Immature natural killer cell (primary cell): ENCODE data around the gene C2CD2. TPM values are rescaled to one million over a fixed set of nuclear protein-coding genes. Genes with fewer than 3 reads are reported as not detected.
A peak's percentile ranks its signal among the peaks of the same experiment; 100 is the strongest.
"Not testable (repeated sequence)": the region's sequence is repeated elsewhere in the genome, so short reads cannot be mapped to it uniquely, and the experiment has no call there.

ENCODE experiments used
- DNase-seq, 3 donors: peaks; one replicate each; pipeline ENCODE4 v3.0.0; 2022; ENCODE audit warnings: mixed read lengths in 1 of 3
- H3K27ac Mint-ChIP-seq, 6 donors: one replicate each; pipeline ENCODE4 v1.8.0; 2020; ENCODE audit warnings: mixed read lengths in 6 of 6, mild to moderate bottlenecking in 5 of 6, inconsistent platforms in 4 of 6, moderate library complexity in 3 of 6
- H3K27me3 Mint-ChIP-seq, 3 donors: one replicate each; pipeline ENCODE4 v1.8.0; 2020 to 2021; ENCODE audit warnings: low read depth in 3 of 3, mild to moderate bottlenecking in 3 of 3, mixed read lengths in 3 of 3, moderate library complexity in 3 of 3, inconsistent platforms in 1 of 3
- H3K36me3 Mint-ChIP-seq, 3 donors: one replicate each; pipeline ENCODE4 v1.8.0; 2020; ENCODE audit warnings: mixed read lengths in 3 of 3, inconsistent platforms in 2 of 3, mild to moderate bottlenecking in 2 of 3
- H3K4me1 Mint-ChIP-seq, 2 donors: one replicate each; pipeline ENCODE4 v1.8.0; 2020; ENCODE audit warnings: inconsistent platforms in 2 of 2, mild to moderate bottlenecking in 2 of 2, mixed read lengths in 2 of 2, moderate library complexity in 1 of 2
- H3K4me3 Mint-ChIP-seq, 5 donors: one replicate each; pipeline ENCODE4 v1.8.0; 2020; ENCODE audit warnings: mild to moderate bottlenecking in 5 of 5, mixed read lengths in 5 of 5, inconsistent platforms in 3 of 5, moderate library complexity in 3 of 5
- H3K9me3 Mint-ChIP-seq, 6 donors: one replicate each; pipeline ENCODE4 v1.8.0; 2020; ENCODE audit warnings: mild to moderate bottlenecking in 6 of 6, mixed read lengths in 6 of 6, inconsistent platforms in 4 of 6, moderate library complexity in 3 of 6
- polyA plus RNA-seq, 3 donors: library from polyadenylated mRNA; unstranded; fragments of 300-500 nt; fragmentation: Illumina TruSeq; gene quantifications; one replicate each; pipeline ENCODE4 v1.2.3, GENCODE V29; 2021

C2CD2 gene
- polyA plus RNA-seq = 1 to 10 TPM in 2 of 3 donors, not detected in 1; 2.1 TPM

- Mint-ChIP-seq H3K27me3 (peaks cover 4 to 8% (median 5%) of the 10 kb centered on the region in 3 donors), H3K9me3 (peaks cover 0 to 1% (median 0%) of the 10 kb centered on the region in 6 donors), H3K4me3 (peak within 1 kb of the TSS; percentile 65 to 77 (median 70)), H3K4me1 (peaks cover 15 to 16% of the 10 kb centered on the region in 2 donors), H3K36me3 (peaks cover 0 to 4% (median 0%) of the 10 kb centered on the region in 3 donors), H3K27ac (peak within 1 kb of the TSS in 2 of 6 donors; percentile 21 to 23)
- DNase-seq = peak; percentile 11 to 22 (median 19)
These were observed at the start of gene C2CD2 for GRCh38 chr21:41953831-41954653. TSS of gene C2CD2 (minus strand) at chr21:41954018. CDS start at chr21:41953648, 370 bp downstream.

DNA sequence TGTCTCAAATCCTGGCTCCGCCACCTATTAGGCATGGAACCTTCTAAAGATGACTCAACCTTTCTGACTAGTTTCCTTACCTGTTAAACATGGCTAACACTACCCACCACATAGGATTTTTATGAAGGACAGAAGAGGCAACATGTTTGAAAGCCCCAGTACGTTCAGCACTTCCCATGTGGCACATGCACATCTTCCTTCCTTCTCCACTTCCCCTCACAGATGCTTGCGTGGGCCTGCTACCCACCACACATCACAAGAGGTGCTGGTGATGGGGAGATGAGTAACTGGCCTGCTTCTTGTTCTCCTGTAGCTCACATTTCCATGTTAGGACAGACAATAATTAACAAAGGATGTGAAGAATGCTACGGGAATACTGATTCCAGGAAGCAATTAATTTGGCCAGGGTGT lies 49.2 kb upstream of the C2CD2 start:
- Mint-ChIP-seq H3K27ac (no peak overlapping the region), H3K36me3 (peaks cover 19 to 22% (median 20%) of the 10 kb centered on the region in 3 donors), H3K4me1 (no peaks in the 10 kb centered on the region)

DNA sequence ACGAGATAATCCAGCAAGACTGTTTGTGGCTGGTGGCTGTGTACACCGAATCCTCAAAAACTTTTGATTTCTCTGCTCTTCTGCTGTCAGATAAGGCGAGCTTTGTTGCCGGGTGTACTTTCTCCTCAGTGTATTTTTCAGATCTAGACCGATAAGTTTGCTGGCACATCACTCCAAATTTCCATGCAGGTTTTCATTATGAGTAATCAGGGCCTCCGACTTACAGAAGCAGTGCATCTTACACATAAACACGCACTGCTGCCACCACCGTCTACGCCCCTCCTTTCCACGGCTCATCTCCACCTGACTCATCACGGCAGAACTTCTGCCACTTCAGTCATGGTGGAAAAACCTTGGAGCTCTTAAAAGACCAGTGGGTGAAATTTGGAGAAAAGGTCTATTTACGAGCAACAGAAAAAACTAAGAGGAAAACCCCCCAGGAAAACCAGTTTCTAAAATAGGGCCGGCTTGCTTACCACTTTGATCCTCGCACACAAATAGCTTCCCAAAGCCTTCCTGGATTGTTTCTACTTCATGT lies 48.7 kb upstream of the C2CD2 start:
- peaks cover 19 to 22% (median 20%) of the 10 kb centered on the region in 3 donors for H3K36me3 Mint-ChIP-seq
- no peaks in the 10 kb centered on the region for H3K4me1 Mint-ChIP-seq
- no peak for DNase-seq
- H3K27me3 Mint-ChIP-seq = peaks cover 0 to 6% (median 2%) of the 10 kb centered on the region in 3 donors
- no peak overlapping the region for H3K4me3 Mint-ChIP-seq
- H3K9me3 Mint-ChIP-seq = no peaks in the 10 kb centered on the region
- H3K27ac Mint-ChIP-seq = no peak overlapping the region

More for the DNA sequence above, 49.2 kb upstream of the C2CD2 start:
- no peak overlapping the region for H3K4me3 Mint-ChIP-seq
- H3K27me3 Mint-ChIP-seq = peaks cover 0 to 6% (median 2%) of the 10 kb centered on the region in 3 donors
- no peak for DNase-seq
- H3K9me3 Mint-ChIP-seq = no peaks in the 10 kb centered on the region

GRCh38 chr21:42001781-42002180 lies 48.0 kb upstream of the C2CD2 start:
- DNase-seq = no peak
- H3K4me1 Mint-ChIP-seq = no peaks in the 10 kb centered on the region
- H3K27me3 Mint-ChIP-seq = peaks cover 0 to 6% (median 2%) of the 10 kb centered on the region in 3 donors
- H3K9me3 Mint-ChIP-seq = no peaks in the 10 kb centered on the region
- H3K36me3 Mint-ChIP-seq = peaks cover 19 to 24% (median 20%) of the 10 kb centered on the region in 3 donors
- H3K4me3 Mint-ChIP-seq = no peak overlapping the region
- H3K27ac Mint-ChIP-seq = no peak overlapping the region

- H3K27me3 Mint-ChIP-seq = peaks cover 0 to 5% (median 2%) of the 10 kb centered on the region in 3 donors
- DNase-seq = no peak
- H3K36me3 Mint-ChIP-seq = peaks cover 19 to 27% (median 27%) of the 10 kb centered on the region in 3 donors
- H3K27ac Mint-ChIP-seq = no peak overlapping the region
- H3K9me3 Mint-ChIP-seq = no peaks in the 10 kb centered on the region
- no peak overlapping the region for H3K4me3 Mint-ChIP-seq
- H3K4me1 Mint-ChIP-seq = no peaks in the 10 kb centered on the region
These were observed 47.1 kb upstream of the C2CD2 start for GRCh38 chr21:42000908-42001307.

DNA sequence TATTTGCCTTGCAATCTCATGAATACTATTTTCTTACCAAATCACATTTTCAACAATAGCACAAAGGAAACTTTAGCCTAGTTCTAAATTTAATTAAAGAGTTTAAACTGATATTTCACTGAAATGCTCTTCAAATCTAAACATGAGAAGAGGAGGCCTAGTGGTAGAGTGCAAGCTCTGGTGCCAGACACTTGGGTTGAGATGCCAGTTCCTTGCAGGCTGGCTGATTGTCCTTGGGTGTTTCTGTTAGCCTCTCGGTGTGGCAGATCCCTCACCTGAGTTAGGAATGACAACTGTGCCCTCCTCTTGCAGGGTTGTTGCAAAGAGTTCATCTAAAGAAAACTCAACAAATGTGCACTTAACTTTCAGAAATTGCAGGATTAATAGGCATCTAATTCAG lies 43.8 kb upstream of the C2CD2 start:
- Mint-ChIP-seq H3K27ac (no peak overlapping the region), H3K4me3 (no peak overlapping the region), H3K4me1 (no peaks in the 10 kb centered on the region), H3K36me3 (peaks cover 31 to 50% (median 42%) of the 10 kb centered on the region in 3 donors), H3K27me3 (peaks cover 0 to 3% (median 2%) of the 10 kb centered on the region in 3 donors), H3K9me3 (no peaks in the 10 kb centered on the region)
- DNase-seq = no peak

DNA sequence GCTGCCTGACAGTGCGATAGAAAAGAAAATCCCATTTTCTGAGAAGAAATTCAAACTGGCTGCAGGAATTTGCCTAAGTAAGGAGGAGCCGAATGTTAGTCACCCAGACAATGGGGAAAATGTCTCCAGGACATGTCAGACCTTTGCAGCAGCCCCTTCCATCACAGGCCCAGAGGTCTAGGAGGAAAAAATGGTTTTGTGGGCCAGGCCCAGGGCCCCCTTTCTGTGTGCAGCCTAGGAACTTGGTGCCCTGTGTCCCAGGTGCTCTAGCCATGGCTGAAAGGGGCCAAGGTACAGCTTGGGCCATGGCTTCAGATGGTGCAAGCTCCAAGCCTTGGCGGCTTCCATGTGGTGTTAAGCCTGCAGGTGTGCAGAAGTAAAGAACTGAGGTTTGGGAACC lies 41.8 kb upstream of the C2CD2 start:
- peaks cover 32 to 46% (median 44%) of the 10 kb centered on the region in 3 donors for H3K36me3 Mint-ChIP-seq
- H3K27ac Mint-ChIP-seq = no peak overlapping the region
- no peak for DNase-seq
- peaks cover 0 to 2% (median 0%) of the 10 kb centered on the region in 3 donors for H3K27me3 Mint-ChIP-seq
- no peaks in the 10 kb centered on the region for H3K9me3 Mint-ChIP-seq
- no peak overlapping the region for H3K4me3 Mint-ChIP-seq
- no peaks in the 10 kb centered on the region for H3K4me1 Mint-ChIP-seq

DNA sequence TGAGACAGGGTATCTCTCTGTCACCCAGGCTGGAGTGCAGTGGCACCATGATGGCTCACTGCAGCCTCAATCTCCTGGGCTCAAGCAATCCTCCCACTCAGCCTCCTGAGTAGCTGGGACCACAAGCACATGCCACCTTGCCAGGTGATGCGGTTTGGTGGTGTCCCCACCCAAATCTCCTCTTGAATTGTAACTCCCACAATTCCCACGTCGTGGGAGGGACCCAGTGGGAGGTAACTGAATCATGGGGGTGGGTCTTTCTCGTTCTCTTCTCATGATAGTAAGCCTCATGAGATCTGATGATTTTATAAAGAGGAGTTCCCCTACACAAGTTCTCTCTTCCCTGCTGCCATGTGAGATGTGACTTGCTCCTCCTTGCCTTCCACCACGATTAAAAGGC lies 40.8 kb upstream of the C2CD2 start:
- H3K9me3 Mint-ChIP-seq, DNase-seq, H3K4me1 Mint-ChIP-seq, H3K27ac Mint-ChIP-seq, H3K27me3 Mint-ChIP-seq, H3K4me3 Mint-ChIP-seq: not testable (repeated sequence)
- peaks cover 32 to 46% (median 41%) of the 10 kb centered on the region in 3 donors for H3K36me3 Mint-ChIP-seq

DNA sequence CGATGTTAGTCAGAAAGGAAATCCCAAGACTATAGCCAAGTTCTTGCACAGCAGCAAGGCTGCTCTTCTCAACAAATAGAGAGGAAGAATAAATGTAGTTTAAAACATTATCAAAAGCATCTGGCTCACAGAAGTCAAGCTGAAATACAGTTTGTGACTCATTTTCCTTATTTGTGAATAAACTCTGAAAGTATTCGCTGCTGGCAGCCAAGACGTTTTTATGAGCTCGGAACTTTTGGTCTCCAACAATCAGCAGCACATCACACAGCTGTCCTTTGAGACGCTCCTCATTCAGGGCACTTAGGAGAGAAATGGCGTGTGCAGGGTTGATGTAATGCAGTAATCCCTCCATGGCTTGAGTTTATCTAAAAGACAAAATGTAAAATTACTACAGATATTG lies 39.9 kb upstream of the C2CD2 start:
- Mint-ChIP-seq H3K27ac (no peak overlapping the region), H3K4me1 (no peaks in the 10 kb centered on the region), H3K4me3 (no peak overlapping the region), H3K36me3 (peaks cover 30 to 45% (median 38%) of the 10 kb centered on the region in 3 donors), H3K27me3 (peaks cover 0 to 2% (median 0%) of the 10 kb centered on the region in 3 donors), H3K9me3 (no peaks in the 10 kb centered on the region)
- no peak for DNase-seq

GRCh38 chr21:41992576-41992975 lies 38.8 kb upstream of the C2CD2 start:
- H3K36me3 Mint-ChIP-seq = peaks cover 26 to 41% (median 38%) of the 10 kb centered on the region in 3 donors
- H3K4me3 Mint-ChIP-seq = no peak overlapping the region
- H3K4me1 Mint-ChIP-seq = no peaks in the 10 kb centered on the region
- no peaks in the 10 kb centered on the region for H3K9me3 Mint-ChIP-seq
- no peak for DNase-seq
- peaks cover 0 to 2% (median 0%) of the 10 kb centered on the region in 3 donors for H3K27me3 Mint-ChIP-seq
- H3K27ac Mint-ChIP-seq = no peak overlapping the region

DNA sequence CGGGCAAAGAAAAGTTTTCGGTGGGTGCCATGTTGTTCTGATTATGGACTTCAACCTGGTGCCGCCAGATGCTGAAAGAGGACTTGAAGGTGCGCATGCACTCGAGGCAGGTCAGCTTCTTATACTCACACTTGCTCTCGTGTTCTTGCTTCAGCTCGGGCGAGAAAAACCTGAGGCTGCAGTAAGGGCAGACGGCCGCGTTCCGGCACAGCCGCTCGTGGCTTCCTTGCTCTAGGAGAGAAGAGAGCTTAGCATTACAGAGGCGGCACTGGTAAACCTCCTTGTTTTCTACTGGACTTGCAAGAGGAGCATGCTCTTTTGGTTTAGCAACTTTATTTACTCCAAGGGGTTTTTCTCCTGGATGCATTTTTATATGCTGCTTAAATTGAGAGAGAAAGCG lies 37.8 kb upstream of the C2CD2 start:
- Mint-ChIP-seq H3K4me1 (no peaks in the 10 kb centered on the region), H3K27ac (no peak overlapping the region), H3K27me3 (peaks cover 0 to 2% (median 0%) of the 10 kb centered on the region in 3 donors), H3K36me3 (peaks cover 26 to 39% (median 37%) of the 10 kb centered on the region in 3 donors), H3K4me3 (no peak overlapping the region), H3K9me3 (no peaks in the 10 kb centered on the region)
- no peak for DNase-seq

DNA sequence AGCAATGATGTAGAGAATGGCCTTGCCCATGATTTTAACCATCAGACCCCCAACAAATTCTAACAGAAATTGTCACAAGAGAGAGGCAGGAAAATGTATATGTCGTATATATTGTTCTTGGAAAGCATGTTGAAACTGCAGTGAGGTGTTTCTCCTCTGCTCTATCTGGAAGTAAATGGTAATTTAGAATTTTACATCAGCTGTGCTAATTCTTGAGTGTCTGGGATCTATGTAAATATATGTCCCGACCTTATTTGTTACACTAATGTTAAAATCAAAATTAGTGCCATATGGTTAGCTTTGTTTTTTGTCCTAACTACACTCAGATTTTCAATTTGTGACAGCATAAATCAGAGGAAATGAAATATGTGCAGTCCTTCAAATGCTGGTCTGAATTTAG lies 35.9 kb upstream of the C2CD2 start:
- Mint-ChIP-seq H3K27ac (no peak overlapping the region), H3K9me3 (no peaks in the 10 kb centered on the region), H3K4me3 (no peak overlapping the region), H3K36me3 (peaks cover 22 to 28% (median 25%) of the 10 kb centered on the region in 3 donors), H3K27me3 (no peaks in the 10 kb centered on the region), H3K4me1 (no peaks in the 10 kb centered on the region)
- DNase-seq = no peak

DNA sequence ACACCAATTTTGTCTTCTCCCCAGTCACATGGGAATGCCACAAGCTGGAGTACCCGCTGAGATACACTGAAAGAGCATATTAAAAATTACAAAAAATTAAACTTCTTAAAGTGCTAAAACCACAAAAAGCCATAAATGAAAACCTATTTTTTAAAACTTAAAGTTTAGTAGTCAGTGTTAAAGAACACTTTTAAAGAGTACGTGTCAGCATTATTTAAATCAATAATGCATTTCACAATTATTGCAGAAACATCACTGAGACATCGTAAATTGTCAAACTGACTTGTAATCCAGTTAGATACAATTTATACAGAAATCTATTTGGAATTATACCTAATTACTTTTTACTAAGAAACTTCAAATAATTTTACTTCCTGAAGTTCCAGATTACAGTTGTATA lies 33.5 kb upstream of the C2CD2 start:
- Mint-ChIP-seq H3K9me3 (peaks cover 1 to 4% (median 3%) of the 10 kb centered on the region in 6 donors), H3K4me1 (no peaks in the 10 kb centered on the region), H3K27me3 (peaks cover 0 to 6% (median 2%) of the 10 kb centered on the region in 3 donors), H3K36me3 (peaks cover 12 to 16% (median 13%) of the 10 kb centered on the region in 3 donors), H3K27ac (no peak overlapping the region), H3K4me3 (no peak overlapping the region)
- DNase-seq = no peak
